WTC11 (cell line): ENCODE data around the gene CEP63.

Source experiments
- FOXP1 ChIP-seq: sonication (generic); formaldehyde crosslinking; IDR thresholded peaks from 2 replicates; pipeline ENCODE4 v1.8.0; 2022; ENCODE audit warnings: missing genetic modification reagents, mild to moderate bottlenecking, moderate library complexity, borderline replicate concordance
- GTF2I ChIP-seq: fragments of 250-450 bp; sonication (Bioruptor Pico); conservative IDR thresholded peaks from 2 replicates; pipeline ENCODE4 v1.4.0; 2021; ENCODE audit warnings: mild to moderate bottlenecking
- HMGA2 ChIP-seq: fragments of 250-450 bp; sonication (Bioruptor Pico); IDR thresholded peaks from 2 replicates; pipeline ENCODE4 v1.4.0; 2021; ENCODE audit warnings: mild to moderate bottlenecking, moderate library complexity
- NR1H2 ChIP-seq: sonication (generic); formaldehyde crosslinking; IDR thresholded peaks from 2 replicates; pipeline ENCODE4 v1.9.0; 2021; ENCODE audit warnings: mild to moderate bottlenecking, moderate library complexity, missing genetic modification reagents
- TF ChIP-seq, protein P1 (sequence below): fragments of 200-600 bp; IDR thresholded peaks from 2 replicates; pipeline ENCODE4 v1.8.0; 2022; ENCODE audit warnings: antibody characterized with exemption
- TF ChIP-seq, protein P2 (sequence below): fragments of 250-450 bp; sonication (Bioruptor Pico); IDR thresholded peaks from 2 replicates; pipeline ENCODE4 v1.9.0; 2021; ENCODE audit warnings: mild to moderate bottlenecking

DNA sequence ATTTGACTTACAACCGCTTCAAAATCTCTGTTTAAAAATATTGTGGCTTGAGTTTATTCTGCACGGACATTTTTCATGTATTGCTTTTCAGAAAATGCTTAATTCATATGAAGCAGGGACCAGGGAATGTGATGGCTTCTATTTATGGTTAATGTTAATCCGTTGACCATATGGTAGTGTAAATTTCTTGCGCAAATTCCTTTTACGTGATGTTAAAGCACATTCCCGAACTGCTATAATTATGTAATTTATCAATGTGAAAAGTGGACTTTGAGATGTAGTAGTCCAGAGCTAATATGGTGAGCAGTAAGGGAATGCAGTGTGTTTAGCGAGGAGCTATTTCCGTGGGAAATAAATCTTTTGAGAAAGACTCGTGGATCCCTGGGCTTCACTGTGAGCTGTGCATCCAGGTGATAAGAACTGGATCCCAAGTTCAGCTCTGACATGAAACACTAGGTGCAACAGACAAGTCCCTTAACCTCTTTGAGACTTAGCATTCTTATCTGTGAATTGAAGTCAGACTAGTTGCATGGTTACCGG is 27.4 kb upstream of the CEP63 start:
- no peak for TF ChIP-seq GTF2I (CRISPR knock-in tag)
- no peak for TF ChIP-seq FOXP1 (CRISPR knock-in tag)
- no peak for TF ChIP-seq HMGA2
- TF ChIP-seq, protein P1, sequence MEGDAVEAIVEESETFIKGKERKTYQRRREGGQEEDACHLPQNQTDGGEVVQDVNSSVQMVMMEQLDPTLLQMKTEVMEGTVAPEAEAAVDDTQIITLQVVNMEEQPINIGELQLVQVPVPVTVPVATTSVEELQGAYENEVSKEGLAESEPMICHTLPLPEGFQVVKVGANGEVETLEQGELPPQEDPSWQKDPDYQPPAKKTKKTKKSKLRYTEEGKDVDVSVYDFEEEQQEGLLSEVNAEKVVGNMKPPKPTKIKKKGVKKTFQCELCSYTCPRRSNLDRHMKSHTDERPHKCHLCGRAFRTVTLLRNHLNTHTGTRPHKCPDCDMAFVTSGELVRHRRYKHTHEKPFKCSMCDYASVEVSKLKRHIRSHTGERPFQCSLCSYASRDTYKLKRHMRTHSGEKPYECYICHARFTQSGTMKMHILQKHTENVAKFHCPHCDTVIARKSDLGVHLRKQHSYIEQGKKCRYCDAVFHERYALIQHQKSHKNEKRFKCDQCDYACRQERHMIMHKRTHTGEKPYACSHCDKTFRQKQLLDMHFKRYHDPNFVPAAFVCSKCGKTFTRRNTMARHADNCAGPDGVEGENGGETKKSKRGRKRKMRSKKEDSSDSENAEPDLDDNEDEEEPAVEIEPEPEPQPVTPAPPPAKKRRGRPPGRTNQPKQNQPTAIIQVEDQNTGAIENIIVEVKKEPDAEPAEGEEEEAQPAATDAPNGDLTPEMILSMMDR, result no peak
- no peak for TF ChIP-seq NR1H2 (CRISPR knock-in tag)
- TF ChIP-seq, protein P2, sequence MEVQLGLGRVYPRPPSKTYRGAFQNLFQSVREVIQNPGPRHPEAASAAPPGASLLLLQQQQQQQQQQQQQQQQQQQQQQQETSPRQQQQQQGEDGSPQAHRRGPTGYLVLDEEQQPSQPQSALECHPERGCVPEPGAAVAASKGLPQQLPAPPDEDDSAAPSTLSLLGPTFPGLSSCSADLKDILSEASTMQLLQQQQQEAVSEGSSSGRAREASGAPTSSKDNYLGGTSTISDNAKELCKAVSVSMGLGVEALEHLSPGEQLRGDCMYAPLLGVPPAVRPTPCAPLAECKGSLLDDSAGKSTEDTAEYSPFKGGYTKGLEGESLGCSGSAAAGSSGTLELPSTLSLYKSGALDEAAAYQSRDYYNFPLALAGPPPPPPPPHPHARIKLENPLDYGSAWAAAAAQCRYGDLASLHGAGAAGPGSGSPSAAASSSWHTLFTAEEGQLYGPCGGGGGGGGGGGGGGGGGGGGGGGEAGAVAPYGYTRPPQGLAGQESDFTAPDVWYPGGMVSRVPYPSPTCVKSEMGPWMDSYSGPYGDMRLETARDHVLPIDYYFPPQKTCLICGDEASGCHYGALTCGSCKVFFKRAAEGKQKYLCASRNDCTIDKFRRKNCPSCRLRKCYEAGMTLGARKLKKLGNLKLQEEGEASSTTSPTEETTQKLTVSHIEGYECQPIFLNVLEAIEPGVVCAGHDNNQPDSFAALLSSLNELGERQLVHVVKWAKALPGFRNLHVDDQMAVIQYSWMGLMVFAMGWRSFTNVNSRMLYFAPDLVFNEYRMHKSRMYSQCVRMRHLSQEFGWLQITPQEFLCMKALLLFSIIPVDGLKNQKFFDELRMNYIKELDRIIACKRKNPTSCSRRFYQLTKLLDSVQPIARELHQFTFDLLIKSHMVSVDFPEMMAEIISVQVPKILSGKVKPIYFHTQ (CRISPR knock-in tag), result no peak
